Osteoblast (primary cell): ENCODE data around the gene VCPKMT. TPM values are rescaled to one million over a fixed set of nuclear protein-coding genes. Genes with fewer than 3 reads are reported as not detected.

Experiments used
- DNase-seq: peaks from one replicate; pipeline ENCODE4 v3.0.0; 2011; ENCODE audit warnings: low spot score, mixed read lengths; ENCODE audit not compliant: insufficient read length; ENCODE audit errors: missing footprints
- H2AFZ ChIP-seq: 2 replicates; pipeline ENCODE4 v1.6.0; 2011; ENCODE audit warnings: mild to moderate bottlenecking, low read length
- H3K27ac ChIP-seq: 2 replicates; pipeline ENCODE4 v1.5.1; 2011; ENCODE audit warnings: mild to moderate bottlenecking, low read depth, low read length, moderate library complexity
- H3K27me3 ChIP-seq: 2 replicates; pipeline ENCODE4 v1.6.0; 2012; ENCODE audit warnings: mild to moderate bottlenecking, control low read depth, inconsistent platforms, low read length, moderate library complexity; ENCODE audit not compliant: insufficient read depth
- H3K36me3 ChIP-seq: 2 replicates; pipeline ENCODE4 v1.5.1; 2011; ENCODE audit warnings: mild to moderate bottlenecking, low read length, control low read depth, moderate library complexity; ENCODE audit not compliant: insufficient read depth
- H3K4me1 ChIP-seq: 2 replicates; pipeline ENCODE4 v1.5.1; 2011; ENCODE audit warnings: mild to moderate bottlenecking, low read length, control low read depth, moderate library complexity; ENCODE audit not compliant: insufficient read depth
- H3K4me2 ChIP-seq: 2 replicates; pipeline ENCODE4 v1.6.0; 2011; ENCODE audit warnings: mild to moderate bottlenecking, low read length; ENCODE audit not compliant: insufficient read depth
- H3K4me3 ChIP-seq: fragments of 200-600 bp; sonication (generic); 3 replicates; pipeline ENCODE4 v1.5.1; 2012; ENCODE audit warnings: mild to moderate bottlenecking, low read length, inconsistent platforms; ENCODE audit not compliant: insufficient read depth
- H3K79me2 ChIP-seq: 2 replicates; pipeline ENCODE4 v1.6.0; 2012; ENCODE audit warnings: mild to moderate bottlenecking, low read length, control low read depth, inconsistent platforms; ENCODE audit not compliant: insufficient read depth
- H3K9me3 ChIP-seq: 2 replicates; pipeline ENCODE4 v1.5.1; 2011; ENCODE audit warnings: low read depth, low read length, control low read depth
- H4K20me1 ChIP-seq: 2 replicates; pipeline ENCODE4 v1.6.0; 2012; ENCODE audit warnings: mild to moderate bottlenecking, low read length, control low read depth; ENCODE audit not compliant: insufficient read depth
- CTCF ChIP-seq: IDR thresholded peaks from 2 replicates; pipeline ENCODE4 v1.5.1; 2011; ENCODE audit warnings: mild to moderate bottlenecking, low read depth, low read length, moderate library complexity; ENCODE audit errors: extremely low read depth
- small RNA-seq: library from RNA; depleted of rRNA; stranded (forward); fragments of <200 nt; gene quantifications from one replicate; pipeline ENCODE3, GENCODE V24; 2012
- total RNA-seq: library from RNA; depleted of rRNA; stranded (reverse); fragments of >200 nt; gene quantifications from 2 replicates; pipeline ENCODE4 v1.2.3, GENCODE V29; 2012

VCPKMT gene
- total RNA-seq, 1 donor: 5.4 TPM

- no peaks in the 10 kb centered on the region for H3K27me3 ChIP-seq
- H3K79me2 ChIP-seq: no peaks in the 10 kb centered on the region
- peak overlapping the region; percentile 81 for H2AFZ ChIP-seq
- peak overlapping the region; percentile 99 for H3K27ac ChIP-seq
- peaks cover 35% of the 10 kb centered on the region for H3K4me1 ChIP-seq
- no peaks in the 10 kb centered on the region for H3K36me3 ChIP-seq
- H3K4me3 ChIP-seq: peak overlapping the region; percentile 38
- peak overlapping the region; percentile 84 for H3K4me2 ChIP-seq
- TF ChIP-seq CTCF: no peak
- H4K20me1 ChIP-seq: no peaks in the 10 kb centered on the region
- H3K9me3 ChIP-seq: no peaks in the 10 kb centered on the region
- peak; percentile 67 for DNase-seq
These were observed 56.4 kb downstream of the VCPKMT start for GRCh38 chr14:50059763-50060616.

Small RNA genes within 50 kb of the gene (small RNA-seq; reads per million reads assigned to genes)
- gene RF00019: not detected

Other genes with a start within 250 kb of the VCPKMT start
- gene ARF6, start 223.5 kb downstream of the VCPKMT start, total RNA-seq: 58.6 and 63.9 TPM in 2 replicates
- 29.7 and 30.6 TPM in 2 replicates for gene SOS2, start 115.0 kb upstream of the VCPKMT start, total RNA-seq
- 3.2 and 3.6 TPM in 2 replicates for gene L2HGDH, start 195.7 kb upstream of the VCPKMT start, total RNA-seq
- gene DMAC2L, start 195.8 kb upstream of the VCPKMT start, total RNA-seq: 7.2 and 9.4 TPM in 2 replicates